Measurements from ENCODE around the gene POLR2A.

The POLR2A gene

DNA sequence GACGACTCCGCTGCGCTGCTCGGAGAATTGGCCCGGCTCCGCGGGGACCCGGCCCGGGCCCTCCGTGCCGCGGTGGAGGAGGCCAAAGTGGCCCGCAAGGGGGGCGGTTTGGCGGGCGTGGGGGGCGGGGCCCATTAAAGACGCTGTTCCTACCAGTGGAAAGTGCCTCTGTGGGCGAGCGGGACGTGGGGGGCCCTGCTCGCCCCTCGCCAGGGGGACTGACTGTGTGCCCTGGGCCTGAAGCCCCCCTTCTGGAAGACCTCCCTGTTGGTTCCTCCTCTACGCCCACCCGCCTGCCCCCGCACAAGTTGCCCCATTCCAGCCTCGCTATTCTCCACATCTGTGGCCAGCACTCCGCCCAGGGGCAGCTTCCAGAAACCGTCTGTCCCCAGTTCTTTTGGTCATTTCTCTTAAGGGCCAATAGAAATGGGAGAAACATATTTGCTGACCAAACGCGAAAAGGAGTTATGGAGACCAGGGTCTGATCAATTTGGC is 46.8 kb upstream of the POLR2A start:
- Histone ChIP-seq H2AK5ac (ENCODE audit: low read length, severe bottlenecking) (no peak overlapping the region), H3K18ac (ENCODE audit: low read depth in 1 of 2, low read length in 2 of 2) (no peak overlapping the region), H3K27ac (ENCODE audit: low read length, poor library complexity, severe bottlenecking) (no peak overlapping the region), H3K9me3 (ENCODE audit: control insufficient read depth, low read length) (no peaks in the 10 kb centered on the region), H2BK120ac (ENCODE audit: low read depth, low read length) (no peak overlapping the region), H3K14ac (ENCODE audit: low read length in 2 of 2) (no peak overlapping the region), H3K36me3 (ENCODE audit: control insufficient read depth in 1 of 2, insufficient read depth in 2 of 2, low read depth in 1 of 2, low read length in 2 of 2) (no peaks in the 10 kb centered on the region), H3K79me1 (replicated peaks; ENCODE audit: low read length, poor library complexity, severe bottlenecking) (peaks cover 10% of the 10 kb centered on the region), H3K4me3 (ENCODE audit: insufficient read depth in 1 of 2, low read depth in 1 of 2, low read length in 2 of 2) (peak overlapping the region; percentile 34 to 47), H3K4me2 (ENCODE audit: low read length, poor library complexity, severe bottlenecking) (peak overlapping the region; percentile 79), H3K9ac (ENCODE audit: low read length) (no peak overlapping the region), H4K8ac (ENCODE audit: low read length) (no peak overlapping the region), H2BK15ac (ENCODE audit: low read depth, poor library complexity, severe bottlenecking) (peak overlapping the region; percentile 75), H3K23ac (ENCODE audit: low read length in 2 of 2) (no peak overlapping the region), H4K91ac (ENCODE audit: low read length) (no peak overlapping the region), H3K27me3 (ENCODE audit: control insufficient read depth in 1 of 2, insufficient read depth in 1 of 2, low read length in 2 of 2) (peaks cover 33 to 42% of the 10 kb centered on the region in 2 experiments), H3K4ac (ENCODE audit: low read depth in 1 of 2, low read length in 2 of 2) (no peak overlapping the region), H3K4me1 (ENCODE audit: control insufficient read depth, insufficient read depth, low read depth, low read length) (peaks cover 46% of the 10 kb centered on the region), H2BK5ac (ENCODE audit: low read depth, low read length, poor library complexity, severe bottlenecking) (no peak overlapping the region), H2BK12ac (ENCODE audit: low read length in 2 of 2) (no peak overlapping the region), H2AFZ (ENCODE audit: low read depth, low read length) (no peak overlapping the region)
- DNase-seq: no peak
- WGBS: 14% methylated on average over 23 of the region's 31 CpGs

DNA sequence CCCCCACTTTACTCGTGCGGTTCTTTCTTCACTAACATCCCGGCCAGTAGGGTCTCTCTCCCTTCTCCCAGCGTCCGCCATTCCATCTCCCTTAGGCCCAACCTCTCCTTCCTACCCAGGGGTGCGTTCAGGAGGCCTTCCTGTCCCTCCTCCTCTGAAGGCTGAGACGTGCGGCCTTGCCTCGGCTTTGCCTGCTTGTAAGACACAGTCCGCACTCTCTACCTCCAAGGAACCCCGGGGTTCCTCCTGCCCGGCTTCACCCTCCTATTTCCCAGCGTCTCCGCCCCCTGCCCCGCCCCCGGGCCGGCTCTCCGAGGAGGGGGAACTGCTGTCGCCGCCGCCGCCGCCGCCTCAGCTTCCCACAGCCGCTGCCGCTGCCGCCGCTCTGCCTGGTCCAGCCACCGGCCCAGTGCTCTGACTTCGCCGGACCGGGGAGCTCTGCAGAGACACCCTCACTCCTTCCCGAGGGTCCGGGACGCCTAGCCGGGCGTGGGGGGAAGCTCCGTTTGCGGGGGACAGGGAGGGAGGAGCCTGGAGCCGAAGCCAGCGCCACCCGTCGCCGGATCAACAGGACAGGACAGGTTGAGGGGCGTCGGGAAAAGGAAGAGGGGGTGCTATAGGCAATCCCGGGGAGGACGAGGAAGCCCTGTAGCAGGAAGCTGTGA is 46.1 kb upstream of the POLR2A start:
- H3K4me1 ChIP-seq (ENCODE audit: control insufficient read depth, insufficient read depth, low read depth, low read length): peaks cover 46% of the 10 kb centered on the region
- no peak overlapping the region for H2BK5ac ChIP-seq (ENCODE audit: low read depth, low read length, poor library complexity, severe bottlenecking)
- peak overlapping the region; percentile 20 for H3K9ac ChIP-seq (ENCODE audit: low read length)
- H4K91ac ChIP-seq (ENCODE audit: low read length): no peak overlapping the region
- H2BK12ac ChIP-seq (ENCODE audit: low read length in 2 of 2): peak overlapping the region in 1 of 2 experiments; percentile 43
- peaks cover 10% of the 10 kb centered on the region for H3K79me1 ChIP-seq (replicated peaks; ENCODE audit: low read length, poor library complexity, severe bottlenecking)
- no peaks in the 10 kb centered on the region for H3K36me3 ChIP-seq (ENCODE audit: control insufficient read depth in 1 of 2, insufficient read depth in 2 of 2, low read depth in 1 of 2, low read length in 2 of 2)
- peak; percentile 44 for DNase-seq
- 6% methylated on average over 48 of the region's 48 CpGs for WGBS
- no peak overlapping the region for H3K27ac ChIP-seq (ENCODE audit: low read length, poor library complexity, severe bottlenecking)
- no peak overlapping the region for H3K4ac ChIP-seq (ENCODE audit: low read depth in 1 of 2, low read length in 2 of 2)
- H4K8ac ChIP-seq (ENCODE audit: low read length): no peak overlapping the region
- H3K23ac ChIP-seq (ENCODE audit: low read length in 2 of 2): no peak overlapping the region
- no peak overlapping the region for H2BK120ac ChIP-seq (ENCODE audit: low read depth, low read length)
- no peak overlapping the region for H2AK5ac ChIP-seq (ENCODE audit: low read length, severe bottlenecking)
- H3K18ac ChIP-seq (ENCODE audit: low read depth in 1 of 2, low read length in 2 of 2): peak overlapping the region; percentile 40 to 59
- H2AFZ ChIP-seq (ENCODE audit: low read depth, low read length): peak overlapping the region; percentile 29
- peak overlapping the region; percentile 75 for H2BK15ac ChIP-seq (ENCODE audit: low read depth, poor library complexity, severe bottlenecking)
- H3K4me3 ChIP-seq (ENCODE audit: insufficient read depth in 1 of 2, low read depth in 1 of 2, low read length in 2 of 2): peak overlapping the region; percentile 47 to 51
- no peaks in the 10 kb centered on the region for H3K9me3 ChIP-seq (ENCODE audit: control insufficient read depth, low read length)
- H3K4me2 ChIP-seq (ENCODE audit: low read length, poor library complexity, severe bottlenecking): peak overlapping the region; percentile 75
- peaks cover 33 to 47% of the 10 kb centered on the region in 2 experiments for H3K27me3 ChIP-seq (ENCODE audit: control insufficient read depth in 1 of 2, insufficient read depth in 1 of 2, low read length in 2 of 2)
- no peak overlapping the region for H3K14ac ChIP-seq (ENCODE audit: low read length in 2 of 2)

DNA sequence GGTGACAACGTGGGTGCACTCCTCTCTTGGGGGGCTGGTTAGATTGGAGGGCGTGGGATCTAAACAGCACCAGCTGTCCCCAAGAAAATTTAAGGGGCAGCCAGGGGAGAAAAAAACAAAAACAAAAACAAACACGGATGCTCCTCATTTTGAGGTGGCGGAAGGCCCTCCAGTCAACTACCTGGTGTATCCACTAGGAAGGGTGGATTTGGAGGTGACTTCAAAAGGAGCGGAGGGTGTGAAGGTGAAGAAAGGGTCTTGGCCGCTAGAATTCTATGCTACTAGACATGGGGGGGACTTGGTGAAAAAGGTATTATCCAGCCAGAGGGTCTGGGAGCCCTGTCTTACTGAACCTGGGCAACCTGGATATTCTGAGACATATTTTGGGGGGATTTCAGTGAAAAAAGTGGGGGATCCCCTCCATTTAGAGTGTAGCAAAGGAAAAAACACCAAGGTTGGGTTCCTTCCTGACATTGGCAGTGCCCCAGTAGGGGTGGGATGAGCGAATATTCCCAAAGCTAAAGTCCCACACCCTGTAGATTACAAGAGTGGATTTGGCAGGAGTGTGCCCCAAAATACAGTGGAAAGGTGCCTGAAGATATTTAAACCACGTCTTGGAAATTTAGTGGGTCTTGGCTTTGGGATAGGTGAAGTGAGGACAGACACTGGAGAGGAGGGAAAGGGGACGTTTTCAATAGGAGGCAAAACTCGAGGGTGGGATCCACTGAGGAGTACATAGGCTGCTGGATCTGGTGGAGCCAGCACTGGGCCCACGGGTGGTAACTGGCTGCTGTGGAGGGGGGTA is 45.3 kb upstream of the POLR2A start:
- Histone ChIP-seq H2AK5ac (ENCODE audit: low read length, severe bottlenecking) (no peak overlapping the region), H3K9ac (ENCODE audit: low read length) (no peak overlapping the region), H2AFZ (ENCODE audit: low read depth, low read length) (no peak overlapping the region), H2BK120ac (ENCODE audit: low read depth, low read length) (no peak overlapping the region), H4K8ac (ENCODE audit: low read length) (no peak overlapping the region), H3K4me1 (ENCODE audit: control insufficient read depth, insufficient read depth, low read depth, low read length) (peaks cover 46% of the 10 kb centered on the region), H3K4me3 (ENCODE audit: insufficient read depth in 1 of 2, low read depth in 1 of 2, low read length in 2 of 2) (peak overlapping the region in 1 of 2 experiments; percentile 42), H2BK12ac (ENCODE audit: low read length in 2 of 2) (no peak overlapping the region), H3K79me1 (replicated peaks; ENCODE audit: low read length, poor library complexity, severe bottlenecking) (peaks cover 10% of the 10 kb centered on the region), H3K36me3 (ENCODE audit: control insufficient read depth in 1 of 2, insufficient read depth in 2 of 2, low read depth in 1 of 2, low read length in 2 of 2) (no peaks in the 10 kb centered on the region), H3K14ac (ENCODE audit: low read length in 2 of 2) (no peak overlapping the region), H3K18ac (ENCODE audit: low read depth in 1 of 2, low read length in 2 of 2) (no peak overlapping the region), H2BK5ac (ENCODE audit: low read depth, low read length, poor library complexity, severe bottlenecking) (no peak overlapping the region), H3K4me2 (ENCODE audit: low read length, poor library complexity, severe bottlenecking) (peak overlapping the region; percentile 75), H3K27ac (ENCODE audit: low read length, poor library complexity, severe bottlenecking) (no peak overlapping the region), H3K23ac (ENCODE audit: low read length in 2 of 2) (peak overlapping the region in 1 of 2 experiments; percentile 25), H3K27me3 (ENCODE audit: control insufficient read depth in 1 of 2, insufficient read depth in 1 of 2, low read length in 2 of 2) (peaks cover 33 to 47% of the 10 kb centered on the region in 2 experiments), H2BK15ac (ENCODE audit: low read depth, poor library complexity, severe bottlenecking) (no peak overlapping the region), H4K91ac (ENCODE audit: low read length) (no peak overlapping the region), H3K4ac (ENCODE audit: low read depth in 1 of 2, low read length in 2 of 2) (no peak overlapping the region), H3K9me3 (ENCODE audit: control insufficient read depth, low read length) (no peaks in the 10 kb centered on the region)
- 30% methylated on average over 10 of the region's 11 CpGs for WGBS
- DNase-seq: no peak

All from mesenchymal stem cell (in vitro differentiated cells and primary cell).